KMS-11 (cell line): ENCODE measurements around the gene PRR23E.

Source experiments
- H2AFZ ChIP-seq: fragments of 200-600 bp; sonication (generic); 2 replicates; pipeline ENCODE4 v1.6.1; 2016; ENCODE audit warnings: antibody characterized with exemption, mixed run types, low read depth
- H3K27ac ChIP-seq: fragments of 200-600 bp; sonication (generic); 2 replicates; pipeline ENCODE4 v1.6.1; 2016; ENCODE audit warnings: mild to moderate bottlenecking, mixed run types
- H3K27me3 ChIP-seq: fragments of 200-600 bp; sonication (generic); 2 replicates; pipeline ENCODE4 v1.6.1; 2017; ENCODE audit warnings: mild to moderate bottlenecking, low read depth, mixed run types, moderate library complexity; ENCODE audit not compliant: insufficient read depth
- H3K36me3 ChIP-seq: fragments of 200-600 bp; sonication (generic); 2 replicates; pipeline ENCODE4 v1.6.1; 2017; ENCODE audit warnings: mild to moderate bottlenecking, mixed run types; ENCODE audit not compliant: insufficient read depth
- H3K4me1 ChIP-seq: fragments of 200-600 bp; sonication (generic); 2 replicates; pipeline ENCODE4 v1.6.1; 2016; ENCODE audit warnings: mild to moderate bottlenecking, low read depth, mixed run types; ENCODE audit not compliant: poor library complexity, severe bottlenecking
- H3K4me2 ChIP-seq: fragments of 200-600 bp; sonication (generic); 2 replicates; pipeline ENCODE4 v1.7.0; 2016; ENCODE audit warnings: mild to moderate bottlenecking, mixed run types
- H3K4me3 ChIP-seq: fragments of 200-600 bp; sonication (generic); IDR thresholded peaks from 2 replicates; pipeline ENCODE4 v1.6.1; 2017; ENCODE audit warnings: low read depth, low read length, mixed read lengths; ENCODE audit not compliant: insufficient read depth
- H3K79me2 ChIP-seq: fragments of 200-600 bp; sonication (generic); 2 replicates; pipeline ENCODE4 v1.6.1; 2016; ENCODE audit warnings: low read depth, mixed run types; ENCODE audit not compliant: insufficient read depth
- H3K9ac ChIP-seq: fragments of 200-600 bp; sonication (generic); 2 replicates; pipeline ENCODE4 v1.6.1; 2016; ENCODE audit warnings: mild to moderate bottlenecking, mixed run types
- H4K20me1 ChIP-seq: fragments of 200-600 bp; sonication (generic); 2 replicates; pipeline ENCODE4 v1.6.1; 2016; ENCODE audit warnings: mild to moderate bottlenecking, mixed run types; ENCODE audit not compliant: insufficient read depth
- CTCF ChIP-seq: fragments of 200-600 bp; sonication (generic); conservative IDR thresholded peaks from 2 replicates; pipeline ENCODE4 v1.6.1; 2017; ENCODE audit warnings: low read depth, mild to moderate bottlenecking, antibody characterized with exemption, low read length, moderate library complexity, mixed read lengths

Gene PRR23E

GRCh38 chr3:127212231-127212630 is 19.3 kb downstream of the PRR23E start:
- H3K9ac ChIP-seq: no peak overlapping the region
- H3K27me3 ChIP-seq: no peaks in the 10 kb centered on the region
- H4K20me1 ChIP-seq: no peaks in the 10 kb centered on the region
- no peak for TF ChIP-seq CTCF
- H3K4me1 ChIP-seq: no peaks in the 10 kb centered on the region
- no peak overlapping the region for H3K4me3 ChIP-seq
- H3K79me2 ChIP-seq: no peaks in the 10 kb centered on the region
- H3K27ac ChIP-seq: no peak overlapping the region
- H2AFZ ChIP-seq: no peak overlapping the region
- H3K36me3 ChIP-seq: no peaks in the 10 kb centered on the region
- H3K4me2 ChIP-seq: no peak overlapping the region

GRCh38 chr3:127212711-127213110 is 19.8 kb downstream of the PRR23E start:
- Histone ChIP-seq H4K20me1 (no peaks in the 10 kb centered on the region), H2AFZ (no peak overlapping the region), H3K27ac (no peak overlapping the region)

GRCh38 chr3:127213381-127213918 is 20.5 kb downstream of the PRR23E start:
- no peaks in the 10 kb centered on the region for H3K36me3 ChIP-seq
- no peaks in the 10 kb centered on the region for H4K20me1 ChIP-seq
- H3K4me2 ChIP-seq: no peak overlapping the region
- no peaks in the 10 kb centered on the region for H3K4me1 ChIP-seq
- H3K27ac ChIP-seq: no peak overlapping the region
- no peaks in the 10 kb centered on the region; the same call in 1 of the 2 replicates for H3K27me3 ChIP-seq
- no peaks in the 10 kb centered on the region for H3K79me2 ChIP-seq
- no peak overlapping the region for H3K4me3 ChIP-seq
- no peak overlapping the region for H2AFZ ChIP-seq
- no peak for TF ChIP-seq CTCF
- no peak overlapping the region for H3K9ac ChIP-seq

More at GRCh38 chr3:127212711-127213110, 19.8 kb downstream of the PRR23E start:
- Histone ChIP-seq H3K4me1 (no peaks in the 10 kb centered on the region), H3K4me2 (no peak overlapping the region), H3K4me3 (no peak overlapping the region), H3K9ac (no peak overlapping the region), H3K27me3 (no peaks in the 10 kb centered on the region), H3K79me2 (no peaks in the 10 kb centered on the region), H3K36me3 (no peaks in the 10 kb centered on the region)
- TF ChIP-seq CTCF: no peak

- Histone ChIP-seq H4K20me1 (no peaks in the 10 kb centered on the region), H3K4me3 (no peak overlapping the region), H2AFZ (no peak overlapping the region), H3K9ac (no peak overlapping the region), H3K27me3 (no peaks in the 10 kb centered on the region; the same call in 1 of the 2 replicates), H3K4me2 (no peak overlapping the region), H3K4me1 (no peaks in the 10 kb centered on the region), H3K79me2 (no peaks in the 10 kb centered on the region), H3K36me3 (no peaks in the 10 kb centered on the region), H3K27ac (no peak overlapping the region)
- TF ChIP-seq CTCF: no peak
Observed at GRCh38 chr3:127214975-127215374, 22.0 kb downstream of the PRR23E start.
